Central memory CD8-positive, alpha-beta T cell (primary cell): Measurements from ENCODE around the gene RRP7A.
A peak's percentile ranks its signal among the peaks of the same experiment; 100 is the strongest.
"Not testable (repeated sequence)": the region's sequence is repeated elsewhere in the genome, so short reads cannot be mapped to it uniquely, and the experiment has no call there.

Experiments
- ATAC-seq: fragments of 150-1000 bp; cut with Tn5 transposase; replicated peaks from 2 replicates; pipeline ENCODE4 v1.10.0; 2022; ENCODE audit warnings: mild to moderate bottlenecking, moderate FRiP score, moderate number of reproducible peaks; ENCODE audit not compliant: poor library complexity, severe bottlenecking; ENCODE audit errors: extremely low read depth
- DNase-seq, 2 donors: peaks; one replicate each; pipeline ENCODE4 v3.0.0; 2021; ENCODE audit warnings: low spot score in 2 of 2
- H3K27ac Mint-ChIP-seq: one replicate; pipeline ENCODE4 v1.8.0; 2022; ENCODE audit warnings: low read depth, mild to moderate bottlenecking, moderate library complexity, mixed read lengths
- H3K27me3 Mint-ChIP-seq: one replicate; pipeline ENCODE4 v1.8.0; 2022; ENCODE audit warnings: mixed read lengths
- H3K36me3 Mint-ChIP-seq: one replicate; pipeline ENCODE4 v1.8.0; 2022; ENCODE audit warnings: mild to moderate bottlenecking, moderate library complexity, mixed read lengths; ENCODE audit not compliant: insufficient read depth
- H3K4me1 Mint-ChIP-seq: one replicate; pipeline ENCODE4 v1.8.0; 2022; ENCODE audit warnings: mixed read lengths
- H3K4me3 Mint-ChIP-seq: one replicate; pipeline ENCODE4 v1.8.0; 2022; ENCODE audit warnings: mild to moderate bottlenecking, moderate library complexity, mixed read lengths
- H3K9me3 Mint-ChIP-seq: one replicate; pipeline ENCODE4 v1.8.0; 2022; ENCODE audit warnings: mixed read lengths

Gene RRP7A

GRCh38 chr22:42549331-42550060, 29.9 kb upstream of the RRP7A start:
- no peak for ATAC-seq
- DNase-seq = no peak
- no peak overlapping the region for H3K4me3 Mint-ChIP-seq
- H3K27ac Mint-ChIP-seq = peak overlapping the region; percentile 11
- peaks cover 2% of the 10 kb centered on the region for H3K36me3 Mint-ChIP-seq
- H3K27me3 Mint-ChIP-seq = no peaks in the 10 kb centered on the region
- H3K4me1 Mint-ChIP-seq = peaks cover 21% of the 10 kb centered on the region
- H3K9me3 Mint-ChIP-seq = no peaks in the 10 kb centered on the region

- DNase-seq (no peak), ATAC-seq (no peak)
- Mint-ChIP-seq H3K4me1 (peaks cover 21% of the 10 kb centered on the region), H3K36me3 (peaks cover under 1% of the 10 kb centered on the region), H3K27ac (peak overlapping the region; percentile 11), H3K27me3 (no peaks in the 10 kb centered on the region), H3K9me3 (no peaks in the 10 kb centered on the region), H3K4me3 (no peak overlapping the region)
Observed at GRCh38 chr22:42548597-42549330, 29.2 kb upstream of the RRP7A start.

DNA sequence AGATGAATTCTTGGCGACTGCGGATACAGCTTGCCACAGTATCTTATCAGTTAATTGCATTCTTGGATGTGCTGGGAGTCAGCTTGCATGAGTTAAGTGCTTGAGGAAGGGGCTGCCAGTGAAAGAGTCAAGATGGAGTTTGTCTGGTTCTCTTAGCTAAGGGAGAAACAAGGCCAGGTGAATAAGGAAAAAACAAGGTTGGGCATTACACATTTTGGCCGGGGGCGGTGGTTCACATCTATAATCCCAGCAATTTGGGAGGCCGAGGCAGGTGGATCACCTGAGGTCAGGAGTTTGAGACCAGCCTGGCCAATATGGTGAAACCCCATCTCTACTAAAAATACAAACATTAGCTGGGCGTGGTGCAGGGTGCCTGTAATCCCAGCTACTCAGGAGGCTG, 28.5 kb upstream of the RRP7A start:
- not testable (repeated sequence) for ATAC-seq, DNase-seq, H3K27ac Mint-ChIP-seq, H3K36me3 Mint-ChIP-seq, H3K27me3 Mint-ChIP-seq, H3K4me3 Mint-ChIP-seq, H3K9me3 Mint-ChIP-seq
- H3K4me1 Mint-ChIP-seq = peaks cover 21% of the 10 kb centered on the region

- H3K4me1 Mint-ChIP-seq = peaks cover 21% of the 10 kb centered on the region
- no peak overlapping the region for H3K27ac Mint-ChIP-seq
- DNase-seq = no peak
- no peaks in the 10 kb centered on the region for H3K36me3 Mint-ChIP-seq
- no peak overlapping the region for H3K4me3 Mint-ChIP-seq
- H3K9me3 Mint-ChIP-seq = no peaks in the 10 kb centered on the region
- no peaks in the 10 kb centered on the region for H3K27me3 Mint-ChIP-seq
- no peak for ATAC-seq
Observed at GRCh38 chr22:42547562-42547961, 28.0 kb upstream of the RRP7A start.

- no peak for ATAC-seq
- DNase-seq = no peak
- Mint-ChIP-seq H3K9me3 (no peaks in the 10 kb centered on the region), H3K27me3 (no peaks in the 10 kb centered on the region), H3K4me3 (no peak overlapping the region), H3K36me3 (no peaks in the 10 kb centered on the region), H3K4me1 (peaks cover 6% of the 10 kb centered on the region), H3K27ac (no peak overlapping the region)
Observed at GRCh38 chr22:42544686-42545085, 25.1 kb upstream of the RRP7A start.

DNA sequence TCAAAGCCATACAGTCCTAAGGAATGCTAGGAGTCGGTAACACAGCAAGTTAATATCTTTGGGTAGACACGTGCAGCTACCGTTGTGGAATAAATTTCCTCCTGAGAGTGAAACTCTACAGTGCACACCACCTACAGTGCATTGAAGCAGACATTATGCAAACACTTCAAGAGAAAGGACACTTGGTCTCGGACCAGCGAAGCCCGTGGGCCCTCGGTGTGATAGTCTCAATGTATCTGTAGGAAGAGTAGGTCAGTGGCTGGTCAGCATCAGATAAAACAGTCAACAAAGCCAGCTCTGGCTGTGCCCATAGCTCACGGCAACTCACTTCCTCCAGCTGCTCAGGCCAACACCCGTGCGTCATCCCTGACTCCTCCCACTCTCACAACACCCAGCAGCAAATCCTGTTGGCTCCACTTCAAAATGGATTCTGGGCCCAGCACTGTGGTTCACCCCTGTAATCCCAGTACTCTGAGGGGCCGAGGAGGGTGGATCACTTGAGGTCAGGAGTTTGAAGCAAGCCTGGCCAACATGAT, 19.7 kb upstream of the RRP7A start:
- not testable (repeated sequence) for H3K9me3 Mint-ChIP-seq, DNase-seq, H3K27ac Mint-ChIP-seq, H3K27me3 Mint-ChIP-seq, H3K4me1 Mint-ChIP-seq, H3K4me3 Mint-ChIP-seq, H3K36me3 Mint-ChIP-seq
- peak; percentile 56 for ATAC-seq

- not testable (repeated sequence) for ATAC-seq, H3K36me3 Mint-ChIP-seq, H3K27ac Mint-ChIP-seq, DNase-seq, H3K4me1 Mint-ChIP-seq, H3K4me3 Mint-ChIP-seq, H3K9me3 Mint-ChIP-seq, H3K27me3 Mint-ChIP-seq
Observed at GRCh38 chr22:42537199-42537831, 17.7 kb upstream of the RRP7A start.

DNA sequence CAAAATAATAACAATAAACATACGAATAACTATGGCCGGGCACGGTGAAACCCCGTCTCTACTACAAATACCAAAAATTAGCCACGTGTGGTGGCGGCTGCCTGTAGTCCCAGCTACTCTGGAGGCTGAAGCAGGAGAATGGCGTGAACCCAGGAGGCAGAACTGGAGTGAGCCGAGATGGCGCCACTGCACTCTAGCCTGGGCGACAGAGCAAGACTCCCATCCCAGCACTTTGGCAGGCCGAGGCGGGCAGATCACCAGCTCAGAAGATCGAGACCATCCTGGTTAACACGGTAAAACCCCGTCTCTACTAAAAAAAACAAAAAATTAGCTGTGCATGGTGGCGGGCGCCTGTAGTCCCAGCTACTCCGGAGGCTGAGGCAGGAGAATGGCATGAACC, 17.0 kb upstream of the RRP7A start:
- not testable (repeated sequence) for H3K27ac Mint-ChIP-seq, H3K4me3 Mint-ChIP-seq, H3K9me3 Mint-ChIP-seq, H3K27me3 Mint-ChIP-seq, ATAC-seq, H3K4me1 Mint-ChIP-seq, DNase-seq, H3K36me3 Mint-ChIP-seq

GRCh38 chr22:42536166-42536565, 16.6 kb upstream of the RRP7A start:
- no peaks in the 10 kb centered on the region for H3K36me3 Mint-ChIP-seq
- ATAC-seq = no peak
- peaks cover 9% of the 10 kb centered on the region for H3K4me1 Mint-ChIP-seq
- H3K9me3 Mint-ChIP-seq = no peaks in the 10 kb centered on the region
- H3K27me3 Mint-ChIP-seq = no peaks in the 10 kb centered on the region
- H3K27ac Mint-ChIP-seq = no peak overlapping the region
- no peak overlapping the region for H3K4me3 Mint-ChIP-seq
- DNase-seq = no peak

GRCh38 chr22:42535082-42535731, 15.6 kb upstream of the RRP7A start:
- not testable (repeated sequence) for H3K4me3 Mint-ChIP-seq, H3K4me1 Mint-ChIP-seq, H3K27ac Mint-ChIP-seq, H3K36me3 Mint-ChIP-seq, H3K9me3 Mint-ChIP-seq, H3K27me3 Mint-ChIP-seq, DNase-seq, ATAC-seq

GRCh38 chr22:42533638-42533977, 14.0 kb upstream of the RRP7A start:
- peaks cover 9% of the 10 kb centered on the region for H3K4me1 Mint-ChIP-seq
- peaks cover 3% of the 10 kb centered on the region for H3K36me3 Mint-ChIP-seq
- H3K27ac Mint-ChIP-seq = peak overlapping the region; percentile 94
- ATAC-seq (no peak), DNase-seq (no peak)
- peak overlapping the region; percentile 74 for H3K4me3 Mint-ChIP-seq
- no peaks in the 10 kb centered on the region for H3K27me3 Mint-ChIP-seq
- no peaks in the 10 kb centered on the region for H3K9me3 Mint-ChIP-seq

- DNase-seq, H3K27me3 Mint-ChIP-seq, H3K9me3 Mint-ChIP-seq, H3K36me3 Mint-ChIP-seq, ATAC-seq, H3K4me1 Mint-ChIP-seq, H3K27ac Mint-ChIP-seq, H3K4me3 Mint-ChIP-seq: not testable (repeated sequence)
Observed at GRCh38 chr22:42531401-42532084, 11.9 kb upstream of the RRP7A start.
